Measurements from ENCODE around the gene IFNAR1.
"Not testable (repeated sequence)": the region's sequence is repeated elsewhere in the genome, so short reads cannot be mapped to it uniquely, and the experiment has no call there.

The IFNAR1 gene

DNA sequence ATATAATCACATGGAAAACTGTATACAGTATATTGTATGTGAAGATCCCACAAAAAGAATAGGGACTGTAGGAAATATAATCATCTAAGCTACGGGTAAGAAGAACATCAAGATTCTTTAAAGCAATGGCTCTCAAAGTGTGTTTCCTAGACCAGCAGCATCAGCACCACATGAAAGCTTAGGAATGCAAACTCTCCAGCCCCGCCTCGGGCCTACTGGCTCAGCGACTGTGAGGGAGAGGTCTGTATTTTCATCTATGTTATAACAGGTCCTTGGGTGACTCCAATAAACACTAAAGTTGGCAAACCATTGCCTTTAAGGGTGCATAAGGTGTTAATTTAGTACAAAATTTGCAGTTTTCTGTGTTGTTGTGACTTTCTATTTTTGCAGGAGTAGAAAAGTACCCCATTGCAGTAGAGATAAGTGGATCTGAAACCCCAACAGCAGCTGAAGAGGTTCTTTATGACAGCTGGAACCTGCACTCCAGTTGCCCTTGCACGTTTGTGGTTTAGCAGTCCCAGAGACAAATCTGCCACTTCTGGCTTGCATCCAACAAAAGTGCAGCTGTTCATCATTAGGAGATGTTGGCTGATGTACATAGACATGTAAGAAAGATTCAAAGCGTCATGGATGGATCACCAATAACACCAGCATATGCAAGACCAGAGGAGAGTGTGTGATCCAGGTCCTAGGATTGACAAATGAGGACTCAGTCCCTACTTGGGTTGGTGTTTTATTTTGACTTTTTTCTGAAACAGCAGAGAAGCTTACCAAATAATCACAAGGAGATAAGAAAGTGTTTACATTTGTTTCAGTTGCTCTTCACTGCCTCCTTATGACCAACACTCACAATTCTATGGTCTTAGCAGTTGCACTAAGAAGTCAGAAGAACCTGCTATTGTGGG is 15.9 kb upstream of the IFNAR1 start:
- no peak for DNase-seq

DNA sequence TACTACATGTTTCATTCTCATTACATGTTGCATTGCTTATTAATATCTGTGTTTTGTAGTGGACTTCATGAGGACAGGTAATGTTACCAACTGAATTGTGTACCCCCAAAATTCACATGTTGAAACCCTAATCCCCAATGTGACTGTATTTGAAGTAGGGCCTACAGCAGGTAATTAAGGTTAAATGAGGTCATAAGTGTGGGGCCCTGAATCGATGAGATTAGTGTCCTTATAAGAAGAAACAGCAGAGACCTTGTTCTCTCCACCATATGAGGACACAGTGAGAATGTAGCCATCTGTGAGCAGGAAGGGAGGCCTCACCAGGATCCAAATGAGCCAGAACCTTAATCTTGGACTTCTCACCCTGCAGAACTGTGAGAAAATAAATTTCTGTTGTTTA is 15.0 kb upstream of the IFNAR1 start:
- no peak for DNase-seq

- DNase-seq: no peak
These were observed 12.6 kb upstream of the IFNAR1 start for GRCh38 chr21:33312121-33312520.

DNA sequence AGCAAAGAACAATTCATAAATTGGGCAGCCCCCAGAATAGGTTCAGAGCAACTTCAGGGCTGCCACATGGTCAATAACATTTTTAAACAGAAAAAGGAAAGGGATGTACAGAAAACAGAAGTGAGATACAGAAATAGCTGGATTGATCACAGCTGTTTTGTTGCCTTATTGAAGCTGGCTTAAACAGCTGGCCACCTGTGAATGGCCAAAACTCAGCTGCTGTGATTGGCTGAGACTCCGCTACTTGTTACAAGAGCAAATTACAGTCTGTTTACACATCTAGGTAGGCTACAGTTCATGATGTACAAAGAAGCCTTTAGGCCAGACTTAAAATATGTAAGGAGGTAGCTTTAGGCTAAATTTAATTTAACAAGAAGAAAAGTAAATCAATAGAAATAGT is 11.6 kb upstream of the IFNAR1 start:
- DNase-seq: no peak

GRCh38 chr21:33313611-33314010 is 11.2 kb upstream of the IFNAR1 start:
- DNase-seq: no peak

DNA sequence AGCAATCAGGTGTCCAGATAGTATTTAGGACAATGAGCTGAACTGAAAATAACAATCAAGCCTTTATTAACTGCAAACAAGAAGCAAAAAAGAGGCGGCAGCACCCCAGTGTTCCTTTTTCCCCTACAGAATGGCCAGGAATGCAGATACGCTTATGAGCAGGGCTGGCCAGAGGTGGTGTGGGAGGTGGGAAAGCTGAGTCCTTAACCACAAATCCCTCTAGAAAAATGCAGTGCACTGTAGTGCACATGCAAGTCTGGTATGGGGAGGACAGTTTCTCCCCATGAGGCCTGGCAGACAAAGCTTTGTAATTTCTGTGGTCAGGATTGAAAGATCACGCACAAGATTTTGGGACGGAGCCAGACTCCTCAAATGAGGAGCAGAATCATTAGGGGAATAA is 10.7 kb upstream of the IFNAR1 start:
- DNase-seq: no peak

DNA sequence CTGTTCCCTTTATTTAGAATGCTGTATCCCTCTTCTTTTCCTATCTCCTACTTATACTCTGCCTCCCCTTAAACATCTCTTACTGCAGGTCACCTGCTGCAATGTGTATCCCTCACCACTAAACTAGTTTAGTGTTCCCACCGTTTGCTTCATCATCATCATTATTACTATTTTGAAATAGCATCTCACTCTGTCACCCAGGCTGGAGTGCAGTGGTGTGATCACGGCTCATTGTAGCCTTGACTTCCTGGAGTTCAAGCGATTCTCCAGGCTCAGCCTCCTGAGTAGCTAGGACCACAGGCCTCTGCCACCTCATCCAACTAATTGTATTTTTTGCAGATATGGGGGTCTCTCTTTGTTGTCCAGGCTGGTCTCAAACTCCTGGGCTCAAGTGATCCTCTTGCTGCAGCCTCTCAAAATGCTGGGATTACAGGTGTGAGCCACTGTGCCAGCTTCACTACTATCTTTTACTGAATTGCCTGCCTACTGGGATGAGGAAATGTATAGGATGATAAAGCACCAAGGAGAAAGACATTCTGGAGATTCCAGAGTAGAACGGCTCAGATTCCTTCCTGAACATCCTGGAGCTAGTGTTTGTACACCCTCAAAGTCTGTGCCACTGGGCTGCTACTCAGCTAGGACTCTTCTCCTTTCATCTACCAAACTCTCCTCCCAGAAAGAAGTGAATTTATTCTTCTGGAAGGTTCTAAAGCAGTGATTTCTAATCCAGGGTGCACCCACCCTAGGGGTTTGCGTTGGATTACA is 8.6 kb upstream of the IFNAR1 start:
- no peak for DNase-seq

DNA sequence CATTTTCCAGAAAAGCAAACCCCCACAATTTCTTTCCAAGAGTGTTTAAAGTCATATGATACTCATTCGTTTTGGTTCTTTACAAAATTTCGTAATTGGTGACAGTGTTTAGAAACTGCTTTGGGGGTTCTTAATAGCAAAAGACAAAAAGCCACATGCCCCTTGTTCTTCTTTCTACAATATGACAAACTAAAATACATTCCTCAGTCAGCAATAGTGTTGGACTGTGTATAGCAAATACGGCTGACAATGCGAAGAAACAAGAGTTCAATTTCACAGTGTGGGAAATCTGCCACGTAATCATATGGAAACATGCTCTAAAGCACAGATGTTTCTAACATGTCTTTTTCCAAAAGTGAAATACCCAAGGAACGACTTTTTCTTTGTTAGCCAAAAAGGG is 7.6 kb upstream of the IFNAR1 start:
- DNase-seq: no peak

DNA sequence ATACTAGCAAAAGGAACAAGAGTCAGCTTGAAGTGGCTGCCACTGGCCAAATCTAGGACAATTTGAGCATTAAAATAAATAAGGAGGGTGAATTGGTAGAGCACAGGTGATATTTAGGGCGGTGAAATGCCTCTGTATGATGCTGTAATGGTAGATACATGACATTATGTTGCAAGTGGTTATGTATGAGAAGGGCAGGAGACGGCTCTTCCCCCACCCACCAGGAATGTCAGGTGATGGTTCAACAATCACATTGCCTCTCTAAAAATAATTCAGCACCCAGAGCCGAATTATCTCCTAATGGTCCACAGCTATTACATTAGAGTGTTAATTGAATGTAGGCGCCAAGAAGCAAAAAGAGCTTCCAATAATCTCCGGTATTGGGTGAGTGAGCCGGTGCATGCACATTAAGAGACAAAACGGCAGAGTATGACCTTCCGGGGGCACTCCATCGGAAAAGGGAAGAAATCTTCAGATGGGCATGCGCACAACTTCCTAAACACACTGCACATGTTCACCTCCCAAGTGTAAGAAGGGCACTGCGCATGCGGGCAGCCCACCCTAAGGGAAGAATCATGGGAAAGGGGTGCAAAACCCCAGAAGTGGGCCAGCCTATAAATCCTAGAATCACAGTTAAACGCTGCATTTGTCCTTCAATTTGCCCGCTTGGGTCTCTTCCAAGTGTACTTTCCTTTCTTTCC is 6.8 kb upstream of the IFNAR1 start:
- no peak for DNase-seq

DNA sequence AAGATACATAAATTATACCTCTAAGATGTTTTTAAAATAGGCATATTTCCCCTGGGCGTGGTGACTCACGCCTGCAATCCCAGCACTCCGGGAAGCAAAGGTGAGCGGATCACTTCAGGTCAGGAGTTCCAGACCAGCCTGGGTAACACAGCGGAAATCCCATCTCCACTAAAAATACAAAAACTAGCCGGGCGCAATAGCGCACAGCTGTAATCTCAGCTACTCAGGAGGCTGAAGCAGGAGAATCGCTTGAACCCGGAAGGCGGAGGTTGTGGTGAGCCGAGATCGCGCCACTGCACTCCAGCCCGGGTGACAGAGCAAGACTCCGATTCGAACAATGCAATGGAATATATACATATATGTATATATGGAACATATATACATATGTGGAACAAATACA is 3.8 kb upstream of the IFNAR1 start:
- DNase-seq: not testable (repeated sequence)

- DNase-seq: not testable (repeated sequence)
These were observed 1.2 kb upstream of the IFNAR1 start for GRCh38 chr21:33323610-33324009.

DNA sequence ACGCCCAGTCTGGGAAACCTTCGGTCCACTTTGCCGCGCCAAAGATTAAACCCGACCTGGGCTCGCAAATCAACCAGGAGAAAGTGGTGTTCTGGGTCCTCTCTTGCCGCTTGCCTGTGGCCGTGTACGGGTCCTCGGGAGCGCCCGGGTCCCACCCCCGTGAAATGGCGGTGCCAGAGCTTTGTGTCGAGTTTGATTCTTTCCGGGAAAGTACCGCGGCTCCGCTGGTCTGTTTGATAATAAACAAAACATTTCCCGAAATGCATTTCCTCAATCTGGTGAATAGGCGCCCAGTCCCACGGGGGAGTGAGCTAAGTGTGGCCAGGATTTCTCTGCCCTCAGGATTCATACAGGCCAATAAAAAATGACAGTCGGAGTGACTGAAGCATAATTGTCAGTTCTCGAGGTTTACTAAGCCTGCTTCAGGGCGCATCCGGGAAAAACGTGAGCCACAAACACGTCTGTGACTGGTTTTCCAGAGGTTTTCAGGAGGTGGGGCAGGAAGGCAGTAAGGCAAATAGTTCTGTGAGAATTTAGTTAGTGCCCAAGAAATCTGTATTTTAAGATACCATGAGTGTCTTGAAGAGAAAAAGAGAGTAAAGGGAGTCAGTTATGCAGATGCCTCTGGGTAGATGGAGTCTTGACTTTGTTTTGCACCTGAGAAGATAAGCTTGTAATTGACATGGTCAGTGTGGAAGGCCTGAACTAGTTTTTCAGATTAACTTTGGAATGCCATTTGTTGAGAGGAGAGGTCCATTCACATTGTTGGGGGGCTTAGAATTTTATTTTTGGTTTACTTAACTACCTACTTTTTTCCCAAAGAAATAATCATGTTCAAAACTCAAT is 675 bp downstream of the IFNAR1 start:
- peak; percentile 76 for DNase-seq

- DNase-seq: no peak
These were observed 2.6 kb downstream of the IFNAR1 start for GRCh38 chr21:33327326-33327725.

DNA sequence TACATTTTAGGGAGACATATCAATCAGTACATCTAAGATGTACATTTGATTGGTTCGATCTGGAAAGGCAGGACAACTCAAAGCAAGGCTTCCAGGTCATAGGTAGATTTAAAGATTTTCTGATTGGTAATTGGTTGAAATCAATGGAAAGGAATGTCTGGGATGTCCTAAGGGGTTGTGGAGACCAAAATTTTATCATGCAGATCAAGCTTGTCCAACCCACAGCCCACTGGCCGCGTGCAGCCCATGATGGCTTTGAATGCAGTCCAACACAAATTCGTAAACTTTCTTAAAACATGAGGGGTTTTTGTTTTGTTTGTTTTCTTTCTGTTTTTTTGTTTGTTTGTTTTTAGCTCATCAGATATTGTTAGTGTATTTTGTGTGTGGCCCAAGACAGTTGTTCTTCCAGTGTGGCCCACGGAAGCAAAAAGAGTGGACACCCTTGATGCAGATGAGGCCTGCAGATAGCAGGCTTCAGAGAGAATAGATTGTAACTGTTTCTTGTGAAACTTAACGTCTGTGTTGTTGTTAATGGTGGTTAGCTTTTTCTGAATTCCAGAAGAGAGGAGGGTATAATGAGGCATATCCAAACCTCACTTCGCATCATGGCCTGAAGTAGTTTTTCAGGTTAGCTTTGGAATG is 3.1 kb downstream of the IFNAR1 start:
- DNase-seq: no peak

GRCh38 chr21:33330726-33331125 is 6.0 kb downstream of the IFNAR1 start:
- DNase-seq: no peak

DNA sequence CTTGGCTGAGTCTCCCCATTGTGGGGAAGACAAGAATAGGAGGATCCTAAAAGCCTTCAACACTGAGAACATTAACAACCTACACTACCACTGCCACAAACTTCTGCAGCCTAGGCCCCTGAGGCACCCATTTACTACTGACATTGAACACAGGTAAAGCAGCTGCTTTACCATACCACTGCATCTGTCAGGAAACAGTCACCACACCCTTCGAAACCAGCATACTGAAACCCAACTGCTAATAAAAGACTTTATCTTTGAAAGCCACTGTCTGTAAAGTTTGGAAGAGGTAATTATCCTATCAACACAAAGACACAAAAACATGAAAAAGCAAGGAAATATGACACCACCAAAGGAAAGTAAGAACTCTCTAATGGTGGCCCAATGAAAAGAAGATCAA is 7.4 kb downstream of the IFNAR1 start:
- DNase-seq: no peak

DNA sequence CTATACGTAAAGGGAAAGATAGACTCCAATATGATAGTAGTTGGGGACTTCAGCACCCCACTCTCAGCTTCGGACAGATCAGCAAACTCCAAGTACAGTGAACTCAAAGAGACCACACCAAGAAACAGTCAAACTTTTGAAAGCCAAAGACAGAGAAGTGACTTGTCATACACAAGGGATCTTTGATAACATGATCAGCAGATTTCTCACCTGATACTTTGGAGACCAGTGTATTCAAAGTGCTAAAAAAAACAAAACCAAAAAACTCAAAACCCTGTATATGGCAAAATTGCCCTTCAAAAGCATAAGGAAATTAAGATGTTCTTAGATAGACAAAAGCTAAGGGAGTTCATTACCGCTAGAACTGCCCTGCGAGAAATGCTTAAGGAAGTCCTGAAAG is 9.4 kb downstream of the IFNAR1 start:
- DNase-seq: no peak

- DNase-seq: no peak
These were observed 10.1 kb downstream of the IFNAR1 start for GRCh38 chr21:33334824-33335223.

DNA sequence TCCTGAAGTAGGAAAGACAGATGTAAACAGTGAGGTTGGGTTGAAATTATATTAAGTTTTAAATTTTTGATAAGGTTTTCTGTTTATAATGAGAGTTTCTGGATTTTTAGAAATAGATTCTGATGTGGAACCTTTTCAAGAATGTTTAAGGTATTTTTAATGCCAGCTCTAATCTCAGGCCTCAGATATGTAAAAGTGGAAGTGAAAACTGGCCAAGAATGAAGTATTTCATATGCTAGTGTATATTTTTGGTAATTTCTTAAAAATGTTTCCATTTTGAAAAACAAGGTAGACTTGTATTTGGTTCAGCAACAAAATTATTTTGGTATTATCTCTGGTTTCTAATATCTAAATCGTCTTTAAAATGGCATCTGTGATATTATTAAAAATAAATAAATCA is 14.4 kb downstream of the IFNAR1 start:
- no peak for DNase-seq

DNA sequence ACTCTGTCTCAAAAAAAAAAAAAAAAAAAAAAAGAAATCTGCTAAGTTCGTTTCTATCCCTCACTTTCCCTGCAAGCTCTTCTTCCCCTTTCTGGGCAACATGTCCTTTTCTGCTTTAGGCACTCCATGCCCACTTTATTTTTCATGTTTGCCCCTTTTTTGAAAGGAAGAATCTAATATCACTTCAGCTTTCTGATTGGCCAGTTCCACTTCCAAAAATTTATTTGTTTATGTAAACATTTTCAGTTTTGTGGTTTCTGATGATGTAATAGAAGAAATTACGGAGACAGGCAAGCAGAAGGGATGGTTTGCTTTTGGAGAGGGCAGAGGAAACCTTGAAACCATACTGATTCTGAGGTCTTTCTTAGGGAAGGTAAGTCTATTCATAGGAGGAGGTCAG is 15.1 kb downstream of the IFNAR1 start:
- no peak for DNase-seq

- DNase-seq: no peak
These were observed 21.0 kb downstream of the IFNAR1 start for GRCh38 chr21:33345751-33346238.

DNA sequence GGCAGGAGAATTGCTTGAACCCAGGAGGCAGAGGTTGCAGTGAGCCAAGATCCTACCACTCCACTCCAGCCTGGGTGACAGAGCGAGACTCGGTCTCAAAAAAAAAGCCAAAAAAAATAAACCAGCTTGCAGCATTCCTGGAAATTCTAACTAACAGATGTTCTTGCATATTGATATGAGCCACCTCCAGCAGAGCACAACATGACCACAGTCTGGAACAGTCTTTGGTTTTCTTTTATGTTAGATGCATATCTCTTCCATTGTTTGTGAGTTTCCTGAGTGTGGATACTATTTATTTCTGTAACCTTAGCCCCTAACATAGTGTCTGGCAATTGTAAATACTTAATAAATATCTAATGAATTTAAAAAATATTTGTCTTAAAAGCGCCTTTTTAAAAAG is 23.9 kb downstream of the IFNAR1 start:
- DNase-seq: no peak
